Measurements from ENCODE around the gene PTGER2. TPM values are rescaled to one million over a fixed set of nuclear protein-coding genes. Genes with fewer than 3 reads are reported as not detected.
A peak's percentile ranks its signal among the peaks of the same experiment; 100 is the strongest.

PTGER2 gene
- total and polyA plus RNA-seq, 2 donors (not counting 1 experiment from before 2014, with no cell fraction given): 15.9 to 38.8 TPM

DNA sequence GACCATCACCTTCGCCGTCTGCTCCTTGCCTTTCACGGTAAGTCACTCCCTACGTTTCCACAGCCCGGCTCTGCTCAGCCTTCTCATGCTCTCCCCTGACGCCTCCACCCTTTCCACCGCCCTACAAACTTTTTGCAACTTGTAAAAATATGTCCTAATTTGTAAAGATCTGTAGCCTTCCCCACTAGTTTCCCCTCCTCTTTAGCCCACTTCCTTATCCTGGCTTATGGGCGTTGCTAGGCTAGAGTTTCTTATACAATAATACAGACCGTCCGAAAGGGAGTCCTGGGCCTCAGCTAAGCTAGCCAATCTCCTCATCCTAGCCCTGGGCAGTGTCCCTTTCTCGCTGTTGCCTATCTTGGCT is 1.2 kb downstream of the PTGER2 start:
- Histone ChIP-seq H3K27me3 (ENCODE audit: control insufficient read depth, insufficient read depth, low read length) (no peaks in the 10 kb centered on the region), H3K79me2 (ENCODE audit: control insufficient read depth, insufficient read depth, low read length) (peaks cover 47% of the 10 kb centered on the region), H2AFZ (ENCODE audit: low read length) (peak overlapping the region; percentile 50), H3K27ac (ENCODE audit: insufficient read depth, low read length) (peak overlapping the region; percentile 60), H3K9me3 (ENCODE audit: control insufficient read depth, insufficient read depth, low read depth, low read length) (no peaks in the 10 kb centered on the region), H3K36me3 (ENCODE audit: control insufficient read depth, insufficient read depth, low read length) (no peaks in the 10 kb centered on the region), H3K4me3 (replicated peaks in 1 of 4; ENCODE audit: control extremely low read depth in 1 of 4, insufficient read depth in 1 of 4, low read depth in 3 of 4, low read length in 4 of 4) (peak overlapping the region; percentile 81 to 100 (median 92)), H4K20me1 (ENCODE audit: control insufficient read depth, extremely low read depth, insufficient read depth, low read length) (no peaks in the 10 kb centered on the region), H3K4me1 (ENCODE audit: control insufficient read depth, extremely low read depth, insufficient read depth, low read length) (peaks cover 9% of the 10 kb centered on the region), H3K4me2 (ENCODE audit: extremely low read depth, insufficient read depth, low read length) (peak overlapping the region; percentile 83), H3K9ac (ENCODE audit: insufficient read depth, low read length) (no peak overlapping the region)
- TF ChIP-seq EZH2 (IDR thresholded peaks at IDR 0.05; ENCODE audit: low read length, missing control alignments): no peak
- TF ChIP-seq, protein P1, sequence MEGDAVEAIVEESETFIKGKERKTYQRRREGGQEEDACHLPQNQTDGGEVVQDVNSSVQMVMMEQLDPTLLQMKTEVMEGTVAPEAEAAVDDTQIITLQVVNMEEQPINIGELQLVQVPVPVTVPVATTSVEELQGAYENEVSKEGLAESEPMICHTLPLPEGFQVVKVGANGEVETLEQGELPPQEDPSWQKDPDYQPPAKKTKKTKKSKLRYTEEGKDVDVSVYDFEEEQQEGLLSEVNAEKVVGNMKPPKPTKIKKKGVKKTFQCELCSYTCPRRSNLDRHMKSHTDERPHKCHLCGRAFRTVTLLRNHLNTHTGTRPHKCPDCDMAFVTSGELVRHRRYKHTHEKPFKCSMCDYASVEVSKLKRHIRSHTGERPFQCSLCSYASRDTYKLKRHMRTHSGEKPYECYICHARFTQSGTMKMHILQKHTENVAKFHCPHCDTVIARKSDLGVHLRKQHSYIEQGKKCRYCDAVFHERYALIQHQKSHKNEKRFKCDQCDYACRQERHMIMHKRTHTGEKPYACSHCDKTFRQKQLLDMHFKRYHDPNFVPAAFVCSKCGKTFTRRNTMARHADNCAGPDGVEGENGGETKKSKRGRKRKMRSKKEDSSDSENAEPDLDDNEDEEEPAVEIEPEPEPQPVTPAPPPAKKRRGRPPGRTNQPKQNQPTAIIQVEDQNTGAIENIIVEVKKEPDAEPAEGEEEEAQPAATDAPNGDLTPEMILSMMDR (conservative IDR thresholded peaks at IDR 0.05 in 1 of 2, IDR thresholded peaks at IDR 0.05 in 1 of 2; ENCODE audit: low read depth in 1 of 2, low read length in 2 of 2): no peak
- peak in 1 of 2 donors; percentile 72 for DNase-seq (ENCODE audit: low read depth in 2 of 2)

DNA sequence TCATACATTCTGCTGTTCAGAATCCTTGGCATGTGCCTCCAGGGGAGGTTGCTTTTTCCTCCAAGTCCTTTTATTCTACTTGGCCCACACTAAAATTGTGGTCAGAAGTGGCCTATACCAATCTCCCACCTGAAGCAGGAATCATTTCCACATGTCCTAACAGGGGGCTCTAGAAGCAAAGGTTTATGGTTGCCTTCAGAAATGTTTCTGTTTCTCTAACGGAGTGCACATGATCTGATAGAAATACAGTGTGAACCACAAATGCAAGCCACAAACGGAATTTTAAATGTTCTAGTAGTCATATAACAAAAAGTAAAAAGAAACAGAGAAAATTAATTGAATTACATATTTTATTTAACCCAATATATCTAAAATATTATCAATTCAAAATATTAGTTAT is 4.0 kb downstream of the PTGER2 start:
- H3K9ac ChIP-seq (ENCODE audit: insufficient read depth, low read length): no peak overlapping the region
- TF ChIP-seq, protein P1 (conservative IDR thresholded peaks at IDR 0.05 in 1 of 2, IDR thresholded peaks at IDR 0.05 in 1 of 2; ENCODE audit: low read depth in 1 of 2, low read length in 2 of 2): no peak
- TF ChIP-seq EZH2 (IDR thresholded peaks at IDR 0.05; ENCODE audit: low read length, missing control alignments): no peak

DNA sequence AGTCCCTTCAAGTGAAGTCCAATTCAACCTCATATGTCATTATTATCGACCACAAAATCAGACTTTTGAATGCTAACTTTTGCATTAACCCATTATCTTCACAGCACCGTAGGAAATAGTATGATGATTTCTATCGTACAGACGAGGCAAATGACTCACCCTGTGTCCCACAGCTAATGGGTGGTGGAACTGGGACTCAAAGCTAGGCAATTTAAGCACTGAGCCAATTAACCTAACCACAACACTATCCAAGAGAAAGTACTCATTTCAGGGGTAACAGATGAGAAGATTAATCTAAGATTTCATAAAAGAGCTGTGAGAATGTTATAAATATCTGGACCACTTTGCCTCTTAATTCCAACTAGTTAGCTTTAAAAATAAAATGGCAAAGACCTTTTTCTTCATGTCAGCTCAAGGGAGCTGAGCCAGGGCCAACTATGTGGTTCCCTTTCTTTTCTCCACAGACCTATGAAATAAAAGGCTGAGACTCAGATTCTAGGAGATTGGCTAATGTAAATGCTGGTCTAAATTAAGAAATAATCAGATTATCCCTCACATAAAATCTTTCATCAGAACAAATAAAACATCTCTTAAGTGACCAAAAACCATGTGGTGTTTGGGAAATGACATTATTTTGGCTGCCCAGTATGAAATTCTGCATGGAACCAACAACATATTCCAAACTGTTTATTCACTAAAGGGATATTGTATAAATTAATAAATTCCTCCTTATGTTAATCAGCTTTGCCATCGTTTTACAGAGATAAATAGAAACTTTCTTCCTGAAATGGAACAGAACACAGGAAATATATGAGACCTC is 4.9 kb downstream of the PTGER2 start:
- no peak for TF ChIP-seq EZH2 (IDR thresholded peaks at IDR 0.05; ENCODE audit: low read length, missing control alignments)
- TF ChIP-seq, protein P1 (conservative IDR thresholded peaks at IDR 0.05 in 1 of 2, IDR thresholded peaks at IDR 0.05 in 1 of 2; ENCODE audit: low read depth in 1 of 2, low read length in 2 of 2): no peak
- Histone ChIP-seq H3K27ac (ENCODE audit: insufficient read depth, low read length) (no peak overlapping the region), H3K4me1 (ENCODE audit: control insufficient read depth, extremely low read depth, insufficient read depth, low read length) (peaks cover 9% of the 10 kb centered on the region), H3K4me2 (ENCODE audit: extremely low read depth, insufficient read depth, low read length) (peak overlapping the region; percentile 79), H3K4me3 (replicated peaks in 1 of 4; ENCODE audit: control extremely low read depth in 1 of 4, insufficient read depth in 1 of 4, low read depth in 3 of 4, low read length in 4 of 4) (peak overlapping the region in 3 of 4 experiments; percentile 6 to 100 (median 94)), H3K36me3 (ENCODE audit: control insufficient read depth, insufficient read depth, low read length) (no peaks in the 10 kb centered on the region), H3K9me3 (ENCODE audit: control insufficient read depth, insufficient read depth, low read depth, low read length) (no peaks in the 10 kb centered on the region), H3K79me2 (ENCODE audit: control insufficient read depth, insufficient read depth, low read length) (peaks cover 54% of the 10 kb centered on the region), H3K27me3 (ENCODE audit: control insufficient read depth, insufficient read depth, low read length) (no peaks in the 10 kb centered on the region), H2AFZ (ENCODE audit: low read length) (no peak overlapping the region), H3K9ac (ENCODE audit: insufficient read depth, low read length) (no peak overlapping the region), H4K20me1 (ENCODE audit: control insufficient read depth, extremely low read depth, insufficient read depth, low read length) (no peaks in the 10 kb centered on the region)
- DNase-seq (ENCODE audit: low read depth in 2 of 2): peak; percentile 41 to 79

More for the DNA sequence above, 4.0 kb downstream of the PTGER2 start:
- Histone ChIP-seq H3K4me2 (ENCODE audit: extremely low read depth, insufficient read depth, low read length) (peak overlapping the region; percentile 83), H3K4me3 (replicated peaks in 1 of 4; ENCODE audit: control extremely low read depth in 1 of 4, insufficient read depth in 1 of 4, low read depth in 3 of 4, low read length in 4 of 4) (peak overlapping the region; percentile 3 to 100 (median 88)), H3K36me3 (ENCODE audit: control insufficient read depth, insufficient read depth, low read length) (no peaks in the 10 kb centered on the region), H2AFZ (ENCODE audit: low read length) (no peak overlapping the region), H3K79me2 (ENCODE audit: control insufficient read depth, insufficient read depth, low read length) (peaks cover 52% of the 10 kb centered on the region), H3K27ac (ENCODE audit: insufficient read depth, low read length) (no peak overlapping the region), H4K20me1 (ENCODE audit: control insufficient read depth, extremely low read depth, insufficient read depth, low read length) (no peaks in the 10 kb centered on the region), H3K4me1 (ENCODE audit: control insufficient read depth, extremely low read depth, insufficient read depth, low read length) (peaks cover 9% of the 10 kb centered on the region), H3K27me3 (ENCODE audit: control insufficient read depth, insufficient read depth, low read length) (no peaks in the 10 kb centered on the region), H3K9me3 (ENCODE audit: control insufficient read depth, insufficient read depth, low read depth, low read length) (no peaks in the 10 kb centered on the region)
- no peak for DNase-seq (ENCODE audit: low read depth in 2 of 2)
